GM19238 (cell line): ENCODE measurements around the gene RHOBTB1.
"Not testable (repeated sequence)": the region's sequence is repeated elsewhere in the genome, so short reads cannot be mapped to it uniquely, and the experiment has no call there.

Experiments
- DNase-seq: peaks from one replicate; pipeline ENCODE4 v3.0.0; 2011; ENCODE audit warnings: low spot score; ENCODE audit not compliant: insufficient read length

RHOBTB1 gene

GRCh38 chr10:60944058-60944909 is at the start of gene RHOBTB1:
RHOBTB1 (minus strand) TSS chr10:60944185; CDS start chr10:60911542, 32,643 bp downstream.
- no peak for DNase-seq

- DNase-seq, result no peak
These were observed 48.7 kb upstream of the RHOBTB1 start for GRCh38 chr10:60992636-60993035.

- no peak for DNase-seq
These were observed 46.7 kb upstream of the RHOBTB1 start for GRCh38 chr10:60990663-60991062.

- no peak for DNase-seq
These were observed 45.5 kb upstream of the RHOBTB1 start for GRCh38 chr10:60989400-60989876.

GRCh38 chr10:60986791-60987190 is 42.8 kb upstream of the RHOBTB1 start:
- DNase-seq, result no peak

- no peak for DNase-seq
These were observed 42.0 kb upstream of the RHOBTB1 start for GRCh38 chr10:60985951-60986350.

- no peak for DNase-seq
These were observed 37.0 kb upstream of the RHOBTB1 start for GRCh38 chr10:60980997-60981396.

- no peak for DNase-seq
These were observed 35.7 kb upstream of the RHOBTB1 start for GRCh38 chr10:60979667-60980104.

GRCh38 chr10:60978287-60979115 is 34.5 kb upstream of the RHOBTB1 start:
- no peak for DNase-seq

GRCh38 chr10:60977161-60978122 is 33.5 kb upstream of the RHOBTB1 start:
- no peak for DNase-seq

GRCh38 chr10:60976687-60977086 is 32.7 kb upstream of the RHOBTB1 start:
- no peak for DNase-seq

GRCh38 chr10:60975716-60976115 is 31.7 kb upstream of the RHOBTB1 start:
- no peak for DNase-seq

- no peak for DNase-seq
These were observed 30.6 kb upstream of the RHOBTB1 start for GRCh38 chr10:60974463-60975149.

- no peak for DNase-seq
These were observed 29.1 kb upstream of the RHOBTB1 start for GRCh38 chr10:60973086-60973485.

- DNase-seq, result not testable (repeated sequence)
These were observed 28.2 kb upstream of the RHOBTB1 start for GRCh38 chr10:60972181-60972580.

GRCh38 chr10:60970526-60970925 is 26.5 kb upstream of the RHOBTB1 start:
- DNase-seq, result no peak

GRCh38 chr10:60968504-60968903 is 24.5 kb upstream of the RHOBTB1 start:
- no peak for DNase-seq

GRCh38 chr10:60967854-60968484 is 24.0 kb upstream of the RHOBTB1 start:
- no peak for DNase-seq

GRCh38 chr10:60967260-60967659 is 23.3 kb upstream of the RHOBTB1 start:
- DNase-seq, result no peak

- DNase-seq, result no peak
These were observed 21.7 kb upstream of the RHOBTB1 start for GRCh38 chr10:60965696-60966095.
